ENCODE measurements around the gene OGA. TPM values are rescaled to one million over a fixed set of nuclear protein-coding genes. Genes with fewer than 3 reads are reported as not detected.

Gene OGA
- total and polyA plus RNA-seq, 2 donors, result 56.8 to 240 TPM

DNA sequence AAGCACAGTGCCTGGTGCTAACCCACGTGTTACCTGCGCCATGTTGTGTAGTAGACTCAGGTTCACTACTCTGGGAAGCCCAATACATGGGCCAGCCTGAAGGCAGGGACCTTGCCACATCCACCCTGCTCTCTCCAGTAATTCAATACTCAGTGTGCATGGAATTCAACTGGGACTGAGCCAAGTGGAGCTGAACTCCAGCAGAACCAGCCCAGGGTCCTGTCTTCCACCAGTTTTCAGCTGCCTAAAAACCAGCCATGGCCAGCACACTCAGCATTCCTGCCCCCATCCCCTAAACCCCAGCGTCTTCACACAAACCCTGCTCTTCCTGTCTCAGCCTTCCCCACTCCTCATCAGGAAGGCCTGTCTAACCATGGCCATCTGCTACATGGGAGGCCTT lies 57.7 kb downstream of the OGA start:
- WGBS, result 81% methylated on average over 3 of the region's 3 CpGs
- H3K4me3 ChIP-seq (ENCODE audit: low read depth, low read length), result no peak overlapping the region
- no peak for DNase-seq (ENCODE audit: extremely low spot score)

DNA sequence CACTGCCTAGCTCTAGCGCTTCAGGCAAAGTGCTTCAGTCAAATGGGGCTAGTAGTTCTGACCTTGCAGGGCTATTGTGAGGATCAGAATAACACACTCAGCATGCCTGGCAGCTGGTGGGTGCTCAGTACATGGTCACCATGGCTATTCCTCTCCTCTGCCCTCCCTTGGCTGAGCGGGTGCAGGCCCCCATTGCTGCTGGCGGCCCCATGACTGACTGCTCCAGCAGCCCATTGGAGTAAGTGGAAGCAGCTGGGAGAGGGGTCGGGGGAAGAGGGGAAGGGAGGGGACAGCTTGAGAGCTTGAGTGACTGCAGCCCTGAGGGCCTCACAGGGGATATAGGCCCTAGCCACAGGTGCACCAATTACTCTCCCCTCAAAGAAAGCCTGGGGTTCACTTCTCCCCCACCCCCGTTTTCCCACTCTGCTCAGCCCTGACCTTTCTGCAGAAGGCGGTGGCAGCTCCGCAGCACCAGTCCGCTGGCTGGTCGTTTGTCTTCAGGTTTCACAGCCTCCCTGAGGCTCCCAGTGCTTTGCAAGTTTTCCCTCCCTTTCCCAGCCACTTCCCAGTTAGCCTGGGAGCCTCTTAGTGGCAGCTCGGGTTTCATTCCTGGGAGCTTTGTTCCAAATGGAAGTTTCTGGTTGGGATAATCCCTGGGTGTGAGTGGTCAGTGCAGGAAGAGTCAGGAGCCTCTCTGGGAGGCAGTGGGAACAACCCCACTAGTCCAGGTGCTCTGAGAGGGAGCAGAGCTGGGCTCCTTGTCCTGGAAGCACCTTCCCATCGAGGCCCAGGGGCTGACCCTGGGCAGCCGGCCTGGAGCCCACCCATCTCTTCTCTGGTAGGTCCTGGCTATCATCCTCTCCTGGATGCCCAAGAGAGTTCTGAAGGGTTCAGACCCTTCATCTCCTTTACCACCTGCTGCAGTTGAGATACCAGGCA lies 58.7 kb downstream of the OGA start:
- Histone ChIP-seq H3K27ac (ENCODE audit: low read depth) (no peak overlapping the region), H3K4me1 (ENCODE audit: insufficient read depth) (no peaks in the 10 kb centered on the region), H3K4me3 (ENCODE audit: low read depth, low read length) (no peak overlapping the region), H3K36me3 (ENCODE audit: insufficient read depth) (no peaks in the 10 kb centered on the region)
- WGBS, result 49% methylated on average over 12 of the region's 12 CpGs
- no peak for DNase-seq (ENCODE audit: extremely low spot score)

More for the DNA sequence above, 57.7 kb downstream of the OGA start:
- no peaks in the 10 kb centered on the region for H3K36me3 ChIP-seq (ENCODE audit: insufficient read depth)
- H3K4me1 ChIP-seq (ENCODE audit: insufficient read depth), result no peaks in the 10 kb centered on the region
- no peak overlapping the region for H3K27ac ChIP-seq (ENCODE audit: low read depth)

DNA sequence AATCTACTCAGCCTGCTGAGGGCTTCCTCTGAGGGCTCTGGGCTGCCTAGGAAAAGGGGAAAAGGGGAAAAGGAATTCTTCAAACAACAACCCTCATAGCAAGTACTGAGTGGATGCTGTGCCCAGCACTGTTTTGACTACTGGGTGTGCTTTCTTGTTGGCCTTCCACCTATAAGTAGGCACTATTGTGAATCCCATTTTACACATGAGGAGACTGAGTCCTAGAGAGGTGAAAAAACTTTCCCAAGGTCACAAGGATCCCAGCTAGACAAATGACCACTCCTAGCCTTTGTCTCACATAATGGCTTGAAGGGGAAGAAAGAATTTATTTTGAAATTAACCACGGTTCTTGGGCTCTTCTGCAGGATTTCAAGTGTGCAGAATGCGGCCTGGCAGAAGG lies 59.4 kb downstream of the OGA start:
- Histone ChIP-seq H3K4me3 (ENCODE audit: low read depth, low read length) (no peak overlapping the region), H3K36me3 (ENCODE audit: insufficient read depth) (no peaks in the 10 kb centered on the region), H3K4me1 (ENCODE audit: insufficient read depth) (no peaks in the 10 kb centered on the region), H3K27ac (ENCODE audit: low read depth) (no peak overlapping the region)
- 78% methylated on average over 2 of the region's 2 CpGs for WGBS
- DNase-seq (ENCODE audit: extremely low spot score), result no peak

DNA sequence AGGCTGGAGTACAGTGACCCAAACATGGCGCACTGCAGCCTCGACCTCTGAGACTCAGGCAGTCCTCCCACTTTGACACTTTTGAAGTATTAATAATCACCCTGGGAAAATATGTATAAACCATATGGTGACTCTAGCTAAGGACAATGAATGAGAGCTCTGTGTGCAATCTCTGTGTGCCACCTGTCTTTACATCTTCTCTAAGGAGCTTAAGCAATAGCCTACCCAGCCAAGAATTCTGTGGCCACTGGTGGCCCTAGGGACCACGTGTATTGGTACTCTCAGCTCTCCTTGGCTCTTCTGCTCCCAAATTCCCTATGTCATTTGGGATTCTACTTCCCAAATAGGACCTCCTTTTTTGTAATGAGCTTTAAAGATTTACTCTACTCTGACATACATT lies 66.0 kb downstream of the OGA start:
- Histone ChIP-seq H3K4me3 (ENCODE audit: low read depth, low read length) (no peak overlapping the region), H3K4me1 (ENCODE audit: insufficient read depth) (no peaks in the 10 kb centered on the region), H3K36me3 (ENCODE audit: insufficient read depth) (no peaks in the 10 kb centered on the region), H3K27ac (ENCODE audit: low read depth) (no peak overlapping the region)
- no peak for DNase-seq (ENCODE audit: extremely low spot score)
- 71% methylated on average over 3 of the region's 3 CpGs for WGBS

DNA sequence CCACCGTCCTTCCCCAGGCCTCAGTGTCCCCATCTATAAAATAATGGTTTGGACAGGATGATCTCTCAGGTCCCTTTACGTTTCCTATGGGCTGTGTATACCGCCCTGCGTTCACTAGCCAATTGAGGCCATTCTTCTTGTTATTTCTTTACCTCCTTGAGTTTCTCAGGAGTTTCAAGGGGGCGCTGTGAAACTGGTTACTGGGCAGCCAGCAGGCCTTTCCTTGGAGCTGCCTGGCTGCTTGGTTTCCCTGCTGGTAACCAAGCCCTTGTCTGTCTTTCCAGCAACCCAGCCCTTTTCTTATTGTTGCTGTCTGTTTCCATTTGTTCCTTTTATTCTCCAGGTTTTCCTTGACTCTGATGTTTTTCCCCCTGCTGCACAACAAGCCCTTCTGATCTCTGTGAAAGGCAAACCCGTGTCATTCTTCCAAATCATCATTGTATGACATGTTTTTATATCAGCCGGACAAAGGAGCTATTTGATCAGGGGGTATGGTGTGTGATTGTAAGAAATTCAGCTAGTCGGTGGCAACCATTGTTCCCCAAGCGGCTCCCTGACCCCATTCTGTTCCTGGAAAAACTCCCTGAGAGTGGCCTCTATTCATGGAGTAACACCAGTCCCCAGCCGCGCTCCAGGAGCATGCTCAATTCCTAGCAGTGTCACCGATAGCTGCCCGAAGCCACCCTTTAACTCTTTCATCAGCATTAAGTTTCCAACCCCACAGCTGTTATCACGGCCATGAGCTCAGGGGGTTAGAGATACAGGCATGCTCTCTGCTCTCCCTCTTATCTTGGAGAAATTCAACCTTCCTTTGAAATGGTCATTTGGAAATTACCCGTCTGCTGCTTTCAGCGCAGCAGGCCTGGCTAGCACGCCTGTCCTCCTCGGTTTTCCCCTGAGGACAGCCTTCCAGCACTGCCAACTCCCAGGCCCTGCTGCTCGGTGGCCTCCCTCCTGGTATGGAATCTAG lies 68.9 kb downstream of the OGA start:
- no peak for DNase-seq (ENCODE audit: extremely low spot score)
- 59% methylated on average over 19 of the region's 19 CpGs for WGBS
- Histone ChIP-seq H3K4me1 (ENCODE audit: insufficient read depth) (no peaks in the 10 kb centered on the region), H3K27ac (ENCODE audit: low read depth) (no peak overlapping the region), H3K36me3 (ENCODE audit: insufficient read depth) (no peaks in the 10 kb centered on the region), H3K4me3 (ENCODE audit: low read depth, low read length) (no peak overlapping the region)

DNA sequence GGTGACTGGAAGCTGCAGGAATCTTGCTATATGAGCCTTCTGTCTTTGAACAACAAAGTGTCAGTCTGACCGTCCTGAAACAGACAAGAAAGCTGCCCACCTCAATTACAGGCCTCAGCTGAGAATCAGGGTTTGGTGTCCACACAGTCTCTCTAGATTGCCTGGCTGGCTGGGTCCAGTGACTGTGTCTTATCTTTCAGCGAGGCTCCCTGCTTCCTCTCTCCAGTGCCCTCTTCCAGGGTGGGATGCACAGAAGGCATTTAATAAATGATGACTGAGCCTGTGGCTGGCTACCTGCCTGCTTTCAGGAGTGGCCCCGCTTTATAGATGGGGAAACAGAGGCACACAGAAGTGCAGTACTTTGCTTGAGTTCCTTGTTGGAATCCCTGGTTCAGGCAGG lies 69.7 kb downstream of the OGA start:
- Histone ChIP-seq H3K36me3 (ENCODE audit: insufficient read depth) (no peaks in the 10 kb centered on the region), H3K4me1 (ENCODE audit: insufficient read depth) (no peaks in the 10 kb centered on the region), H3K27ac (ENCODE audit: low read depth) (no peak overlapping the region), H3K4me3 (ENCODE audit: low read depth, low read length) (no peak overlapping the region)
- DNase-seq (ENCODE audit: extremely low spot score), result no peak
- 67% methylated on average over 3 of the region's 3 CpGs for WGBS

DNA sequence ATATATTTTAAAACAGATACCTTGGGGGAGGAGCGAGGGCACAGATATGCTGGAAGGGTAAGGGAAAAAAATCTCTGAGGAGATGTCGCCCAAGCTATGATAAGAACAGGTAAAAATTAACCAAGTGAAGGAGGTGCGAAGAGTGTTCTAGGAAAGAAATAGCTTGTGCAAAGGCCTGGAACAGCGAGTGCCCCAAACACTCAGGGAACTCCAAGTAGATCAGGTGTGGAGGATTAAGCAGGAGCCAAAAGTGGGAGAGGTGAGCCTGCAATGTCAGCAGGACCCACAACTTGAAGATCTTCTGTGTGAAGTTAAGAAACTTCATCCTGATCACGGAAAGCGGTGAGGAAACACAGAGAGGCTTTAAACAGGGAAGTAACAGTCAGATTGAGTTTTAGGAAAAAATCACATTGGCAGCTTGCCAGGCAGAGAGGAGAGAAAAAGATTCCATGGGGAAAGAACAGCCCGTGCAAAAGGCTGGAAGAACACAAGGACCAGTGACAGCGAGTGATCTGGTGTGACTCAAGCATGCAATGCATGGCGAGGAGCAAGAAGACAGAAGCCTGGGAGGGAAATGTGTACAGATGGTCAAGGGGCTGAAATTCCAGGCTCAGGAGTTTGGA lies 73.1 kb downstream of the OGA start:
- WGBS, result 60% methylated on average over 9 of the region's 9 CpGs
- no peak for DNase-seq (ENCODE audit: extremely low spot score)
- no peak overlapping the region for H3K27ac ChIP-seq (ENCODE audit: low read depth)
- H3K4me1 ChIP-seq (ENCODE audit: insufficient read depth), result no peaks in the 10 kb centered on the region
- no peaks in the 10 kb centered on the region for H3K36me3 ChIP-seq (ENCODE audit: insufficient read depth)
- H3K4me3 ChIP-seq (ENCODE audit: low read depth, low read length), result no peak overlapping the region

DNA sequence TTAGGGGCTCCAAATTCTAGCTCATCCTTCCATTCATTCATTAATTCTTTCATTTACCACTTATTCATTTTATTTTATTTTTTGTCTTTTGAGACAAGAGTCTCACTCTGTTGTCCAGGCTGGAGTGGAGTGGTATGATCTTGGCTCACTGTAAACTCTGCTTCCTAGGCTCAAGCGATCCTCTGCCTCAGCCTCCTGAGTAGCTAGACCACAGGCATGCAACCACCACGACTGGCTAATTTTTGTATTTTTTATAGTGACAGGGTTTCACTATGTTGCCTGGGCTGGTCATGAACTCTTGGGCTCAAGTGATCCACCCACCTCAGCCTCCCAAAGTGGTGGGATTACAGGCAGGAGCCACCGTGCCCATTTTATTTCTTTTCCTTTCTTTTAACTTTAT lies 74.0 kb downstream of the OGA start:
- H3K4me3 ChIP-seq (ENCODE audit: low read depth, low read length), result no peak overlapping the region
- 76% methylated on average over 3 of the region's 3 CpGs for WGBS
- H3K36me3 ChIP-seq (ENCODE audit: insufficient read depth), result no peaks in the 10 kb centered on the region
- DNase-seq (ENCODE audit: extremely low spot score), result no peak
- no peaks in the 10 kb centered on the region for H3K4me1 ChIP-seq (ENCODE audit: insufficient read depth)
- no peak overlapping the region for H3K27ac ChIP-seq (ENCODE audit: low read depth)

DNA sequence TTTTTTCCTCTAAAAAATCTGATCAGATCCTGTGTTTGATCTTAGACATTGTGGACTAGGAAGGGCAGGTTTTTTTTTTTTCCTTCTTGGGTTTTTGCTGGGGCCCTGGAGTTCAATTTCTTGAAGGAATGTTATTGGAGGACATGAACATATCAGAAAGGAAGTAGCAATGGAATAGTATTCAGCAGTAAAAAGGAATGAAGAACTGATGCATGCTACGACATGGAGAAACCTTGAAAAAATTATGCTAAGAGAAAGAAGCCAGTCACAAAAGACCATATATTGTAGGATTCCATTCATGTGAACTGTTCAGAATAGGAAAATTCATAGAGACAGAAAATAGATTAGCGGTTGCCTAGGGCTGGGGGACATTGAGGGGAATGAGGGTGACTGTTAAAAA lies 76.3 kb downstream of the OGA start:
- Histone ChIP-seq H3K4me1 (ENCODE audit: insufficient read depth) (no peaks in the 10 kb centered on the region), H3K4me3 (ENCODE audit: low read depth, low read length) (no peak overlapping the region), H3K36me3 (ENCODE audit: insufficient read depth) (no peaks in the 10 kb centered on the region), H3K27ac (ENCODE audit: low read depth) (no peak overlapping the region)
- DNase-seq (ENCODE audit: extremely low spot score), result no peak
- 46% methylated on average over 2 of the region's 2 CpGs for WGBS

DNA sequence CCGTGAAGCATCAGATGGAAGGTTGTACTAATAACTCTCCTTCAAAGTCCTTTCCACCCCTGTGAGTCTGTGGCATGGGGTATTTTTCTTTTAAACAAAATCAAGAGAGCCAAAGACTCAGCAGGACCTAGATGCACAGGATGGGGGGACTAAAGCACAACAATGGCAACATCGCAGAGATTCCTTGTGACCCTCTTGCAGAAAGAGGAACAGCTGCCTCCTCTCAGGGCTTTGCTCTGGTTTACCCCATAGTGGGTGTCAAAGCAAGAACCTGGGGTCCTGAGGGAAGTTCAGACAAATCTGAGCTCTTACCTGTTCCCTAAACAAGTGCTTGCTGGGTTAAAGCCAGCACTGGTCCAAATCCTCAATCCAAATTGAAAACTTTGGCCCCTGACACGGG lies 81.6 kb downstream of the OGA start:
- Histone ChIP-seq H3K4me3 (ENCODE audit: low read depth, low read length) (no peak overlapping the region), H3K27ac (ENCODE audit: low read depth) (no peak overlapping the region), H3K4me1 (ENCODE audit: insufficient read depth) (no peaks in the 10 kb centered on the region), H3K36me3 (ENCODE audit: insufficient read depth) (no peaks in the 10 kb centered on the region)
- 65% methylated on average over 3 of the region's 3 CpGs for WGBS
- no peak for DNase-seq (ENCODE audit: extremely low spot score)

Other genes with a start within 250 kb of the OGA start
- 10.4 TPM for gene POLL, start 230.2 kb downstream of the OGA start, total RNA-seq
- 27.6 TPM for gene POLL, start 230.2 kb downstream of the OGA start, polyA plus RNA-seq
- 13.9 TPM for gene DPCD, start 230.1 kb downstream of the OGA start, total RNA-seq
- 21.9 TPM for gene DPCD, start 230.1 kb downstream of the OGA start, polyA plus RNA-seq
- 47.2 TPM for gene FBXW4, start 123.3 kb downstream of the OGA start, total RNA-seq
- gene FBXW4, start 123.3 kb downstream of the OGA start, polyA plus RNA-seq, result 55.5 TPM
- not detected for gene FGF8, start 42.3 kb downstream of the OGA start, total RNA-seq
- not detected for gene FGF8, start 42.3 kb downstream of the OGA start, polyA plus RNA-seq
- gene NPM3, start 35.0 kb downstream of the OGA start, total RNA-seq, result 30.6 TPM
- 36.8 TPM for gene NPM3, start 35.0 kb downstream of the OGA start, polyA plus RNA-seq
- gene KCNIP2, start 25.4 kb upstream of the OGA start, total RNA-seq, result 2.4 TPM
- gene KCNIP2, start 25.4 kb upstream of the OGA start, polyA plus RNA-seq, result 1.5 TPM
- 13.4 TPM for gene ARMH3, start 237.7 kb upstream of the OGA start, total RNA-seq
- 23.0 TPM for gene ARMH3, start 237.7 kb upstream of the OGA start, polyA plus RNA-seq
- 11.1 TPM for gene HPS6, start 246.9 kb upstream of the OGA start, total RNA-seq
- 18.7 TPM for gene HPS6, start 246.9 kb upstream of the OGA start, polyA plus RNA-seq

Measured in urinary bladder (tissue), 4 donors.